Hepatocyte (in vitro differentiated cells): ENCODE measurements around the gene GRK2.

Experiments used
- CTCF ChIP-seq: fragments of 200-600 bp; sonication (generic); IDR thresholded peaks from 2 replicates; pipeline ENCODE4 v1.5.1; 2016; ENCODE audit warnings: antibody characterized with exemption, mild to moderate bottlenecking; ENCODE audit not compliant: poor library complexity
- EZH2 ChIP-seq: fragments of 200-600 bp; sonication (generic); IDR thresholded peaks from 2 replicates; pipeline ENCODE4 v1.6.1; 2016; ENCODE audit warnings: antibody characterized with exemption, mild to moderate bottlenecking, borderline replicate concordance

- TF ChIP-seq EZH2 (no peak), CTCF (no peak)
Observed at GRCh38 chr11:67274768-67275605, 8.7 kb downstream of the GRK2 start.
